Measurements from ENCODE around the gene VEGFB. TPM values are rescaled to one million over a fixed set of nuclear protein-coding genes. Genes with fewer than 3 reads are reported as not detected.
A peak's percentile ranks its signal among the peaks of the same experiment; 100 is the strongest.

Gene VEGFB
- 10 to 100 TPM in 5 of 6 experiments, 1 to 10 TPM in 1; 7.5 to 33.2 (median 16.6) TPM for total RNA-seq
- long read RNA-seq, partial matches to known transcripts: 1 of 2 reads
- long read RNA-seq, other reads (novel, unspliced or antisense): 1 of 2 reads

- 8% methylated on average over 6 of the region's 62 CpGs for WGBS (ENCODE audit: insufficient coverage, low coverage, low lambda C conversion rate, missing lambda C conversion rate)
- H3K36me3 ChIP-seq: no peaks in the 10 kb centered on the region
- peak within 1 kb of the TSS; percentile 36 to 79 (median 57) for H3K27ac ChIP-seq
- H3K4me1 ChIP-seq: peaks cover 0 to 32% (median 7%) of the 10 kb centered on the region in 4 donors
- TF ChIP-seq POLR2A (IDR thresholded peaks at IDR 0.05) (peak; percentile 27), CTCF (IDR thresholded peaks at IDR 0.05) (no peak)
- no peaks in the 10 kb centered on the region for H3K9me3 ChIP-seq
- peak within 1 kb of the TSS; percentile 54 to 58 (median 57) for H3K4me3 ChIP-seq
- peak; percentile 43 to 66 (median 52) for ATAC-seq
- DNase-seq: peak; percentile 81 to 87 (median 81)
- intact Hi-C loops (cut with DNase I): no loop called here
- H3K27me3 ChIP-seq: no peaks in the 10 kb centered on the region
These were observed at the start of gene VEGFB for GRCh38 chr11:64233913-64234586. VEGFB (plus strand) TSS chr11:64234584; CDS start chr11:64234834, 250 bp downstream.

- intact Hi-C loops (cut with DNase I): no loop called here
- DNase-seq: peak; percentile 87 to 92 (median 91)
- no peaks in the 10 kb centered on the region for H3K36me3 ChIP-seq
- H3K27me3 ChIP-seq: no peaks in the 10 kb centered on the region
- peak in 3 of 4 donors; percentile 24 to 38 (median 25) for TF ChIP-seq CTCF (IDR thresholded peaks at IDR 0.05)
- peak; percentile 99 for TF ChIP-seq POLR2A (IDR thresholded peaks at IDR 0.05)
- H3K4me3 ChIP-seq: peak overlapping the region; percentile 55 to 65 (median 58)
- WGBS (ENCODE audit: insufficient coverage, low coverage, low lambda C conversion rate, missing lambda C conversion rate): no CpG with 5 or more reads among the region's 52 CpGs
- H3K9me3 ChIP-seq: no peaks in the 10 kb centered on the region
- peaks cover 0 to 35% (median 4%) of the 10 kb centered on the region in 4 donors for H3K4me1 ChIP-seq
- H3K27ac ChIP-seq: peak overlapping the region; percentile 95 to 99 (median 98)
- peak; percentile 50 to 68 (median 58) for ATAC-seq
These were observed 49.1 kb upstream of the VEGFB start for GRCh38 chr11:64185175-64185692.

GRCh38 chr11:64185693-64186491 lies 48.5 kb upstream of the VEGFB start, which contains the start of gene STIP1:
STIP1 (plus strand) TSS chr11:64186171; CDS start chr11:64186262, 91 bp downstream.
- ATAC-seq: peak; percentile 82 to 94 (median 90)
- DNase-seq: peak; percentile 97 to 99 (median 99)
- intact Hi-C loops (cut with DNase I): no loop called here
- TF ChIP-seq CTCF (IDR thresholded peaks at IDR 0.05) (peak in 1 of 4 donors; percentile 6), POLR2A (IDR thresholded peaks at IDR 0.05) (no peak)
- no peaks in the 10 kb centered on the region for H3K27me3 ChIP-seq
- no peaks in the 10 kb centered on the region for H3K36me3 ChIP-seq
- peak within 1 kb of the TSS; percentile 95 to 99 (median 98) for H3K27ac ChIP-seq
- WGBS (ENCODE audit: insufficient coverage, low coverage, low lambda C conversion rate, missing lambda C conversion rate): 0% methylated on average over 31 of the region's 74 CpGs
- no peaks in the 10 kb centered on the region for H3K9me3 ChIP-seq
- peak within 1 kb of the TSS; percentile 55 to 65 (median 58) for H3K4me3 ChIP-seq
- peaks cover 0 to 40% (median 4%) of the 10 kb centered on the region in 4 donors for H3K4me1 ChIP-seq

GRCh38 chr11:64186492-64187165 lies 47.8 kb upstream of the VEGFB start:
- no peak for ATAC-seq
- peak in 1 of 3 donors; percentile 56 for DNase-seq
- 1% methylated on average over 30 of the region's 48 CpGs for WGBS (ENCODE audit: insufficient coverage, low coverage, low lambda C conversion rate, missing lambda C conversion rate)

More at GRCh38 chr11:64186492-64187165, 47.8 kb upstream of the VEGFB start:
- Histone ChIP-seq H3K36me3 (no peaks in the 10 kb centered on the region), H3K27me3 (no peaks in the 10 kb centered on the region), H3K9me3 (no peaks in the 10 kb centered on the region), H3K4me3 (no peak overlapping the region), H3K27ac (no peak overlapping the region), H3K4me1 (peaks cover 0 to 42% (median 4%) of the 10 kb centered on the region in 4 donors)
- intact Hi-C loops (cut with DNase I): no loop called here
- TF ChIP-seq POLR2A (IDR thresholded peaks at IDR 0.05): no peak
- no peak for TF ChIP-seq CTCF (IDR thresholded peaks at IDR 0.05)
